HFF-Myc (cell line): ENCODE measurements around the gene MCAT.

Experiments used
- DNase-seq: peaks from one replicate; pipeline ENCODE4 v3.0.0-alpha.2; 2011; ENCODE audit warnings: low read depth; ENCODE audit errors: extremely low read depth
- H3K4me3 ChIP-seq: replicated peaks from 2 replicates; pipeline ENCODE4 v1.5.1; 2011; ENCODE audit warnings: low read depth, mild to moderate bottlenecking, control low read depth, low read length
- TF ChIP-seq, protein P1 (sequence below): IDR thresholded peaks from 2 replicates; pipeline ENCODE4 v1.5.1; 2012; ENCODE audit warnings: mild to moderate bottlenecking, low read depth, low read length, control low read depth; ENCODE audit errors: missing control alignments

The MCAT gene

DNA sequence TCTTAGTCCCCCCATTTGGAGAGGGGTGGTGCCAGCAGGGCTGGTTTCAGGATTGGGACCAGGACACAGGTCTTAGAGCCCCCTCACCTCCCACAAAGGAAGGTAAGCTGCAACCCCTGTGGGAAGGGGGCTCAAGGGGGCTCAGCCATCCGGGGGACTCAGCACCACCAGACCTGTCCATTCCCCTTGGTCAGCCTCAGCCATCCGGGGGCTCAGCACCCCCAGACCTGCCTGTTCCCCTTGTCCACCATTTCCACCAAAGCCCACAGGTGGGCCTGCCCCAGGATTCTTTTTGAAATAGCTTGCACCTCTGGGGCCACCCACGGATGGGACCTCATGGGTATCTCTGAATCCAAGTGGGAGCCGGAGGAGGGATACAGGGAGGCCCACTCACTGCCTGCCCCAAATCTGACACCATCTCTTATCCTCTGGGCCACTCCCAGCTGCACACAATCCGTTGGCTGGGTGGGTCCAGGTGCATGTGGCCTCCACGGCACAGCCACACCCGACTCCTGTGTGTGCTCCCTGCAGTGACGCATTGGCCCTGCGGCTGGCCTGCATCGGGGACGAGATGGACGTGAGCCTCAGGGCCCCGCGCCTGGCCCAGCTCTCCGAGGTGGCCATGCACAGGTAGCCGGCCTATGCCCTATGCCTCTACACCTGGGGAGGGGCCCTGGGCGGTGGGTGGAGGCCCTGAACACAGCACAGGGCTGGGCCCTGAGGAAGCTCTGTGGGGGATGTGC lies 15.9 kb downstream of the MCAT start:
- DNase-seq: no peak
- no peak overlapping the region for H3K4me3 ChIP-seq
- TF ChIP-seq, protein P1, sequence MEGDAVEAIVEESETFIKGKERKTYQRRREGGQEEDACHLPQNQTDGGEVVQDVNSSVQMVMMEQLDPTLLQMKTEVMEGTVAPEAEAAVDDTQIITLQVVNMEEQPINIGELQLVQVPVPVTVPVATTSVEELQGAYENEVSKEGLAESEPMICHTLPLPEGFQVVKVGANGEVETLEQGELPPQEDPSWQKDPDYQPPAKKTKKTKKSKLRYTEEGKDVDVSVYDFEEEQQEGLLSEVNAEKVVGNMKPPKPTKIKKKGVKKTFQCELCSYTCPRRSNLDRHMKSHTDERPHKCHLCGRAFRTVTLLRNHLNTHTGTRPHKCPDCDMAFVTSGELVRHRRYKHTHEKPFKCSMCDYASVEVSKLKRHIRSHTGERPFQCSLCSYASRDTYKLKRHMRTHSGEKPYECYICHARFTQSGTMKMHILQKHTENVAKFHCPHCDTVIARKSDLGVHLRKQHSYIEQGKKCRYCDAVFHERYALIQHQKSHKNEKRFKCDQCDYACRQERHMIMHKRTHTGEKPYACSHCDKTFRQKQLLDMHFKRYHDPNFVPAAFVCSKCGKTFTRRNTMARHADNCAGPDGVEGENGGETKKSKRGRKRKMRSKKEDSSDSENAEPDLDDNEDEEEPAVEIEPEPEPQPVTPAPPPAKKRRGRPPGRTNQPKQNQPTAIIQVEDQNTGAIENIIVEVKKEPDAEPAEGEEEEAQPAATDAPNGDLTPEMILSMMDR: no peak

DNA sequence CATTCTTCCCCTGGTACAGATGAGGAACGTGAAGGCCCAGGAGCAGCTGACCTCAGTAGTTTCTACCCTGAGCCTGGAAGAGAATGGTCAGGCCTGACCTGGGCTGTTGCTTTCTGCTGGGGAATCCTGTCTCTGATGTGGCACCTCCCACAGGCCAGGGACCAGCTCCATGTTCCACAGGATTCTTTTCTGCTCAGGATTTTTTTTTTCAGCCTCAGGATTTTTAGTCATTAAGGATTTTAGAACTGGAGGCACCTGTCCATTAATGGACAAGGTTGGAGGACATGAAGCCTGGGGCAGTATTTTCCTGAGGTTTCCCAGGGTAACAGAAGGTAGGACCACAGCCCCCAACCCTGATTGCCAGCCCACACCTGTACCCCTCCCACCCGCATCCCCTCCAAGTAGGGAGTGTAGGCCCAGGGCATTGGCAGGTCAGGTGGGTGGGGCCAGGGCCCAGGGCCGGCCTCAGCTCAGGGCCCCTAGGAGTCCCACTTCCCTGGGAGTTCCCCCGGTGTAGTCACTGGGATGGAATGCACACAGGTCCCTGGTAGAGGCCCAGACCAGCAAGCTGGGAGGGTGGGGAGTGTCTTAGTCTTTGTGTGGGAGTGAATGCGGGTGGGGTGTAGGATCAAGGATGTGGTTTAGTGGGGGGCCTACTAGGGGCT lies 16.6 kb downstream of the MCAT start:
- peak; percentile 32 for DNase-seq
- TF ChIP-seq, protein P1: no peak
- no peak overlapping the region for H3K4me3 ChIP-seq

DNA sequence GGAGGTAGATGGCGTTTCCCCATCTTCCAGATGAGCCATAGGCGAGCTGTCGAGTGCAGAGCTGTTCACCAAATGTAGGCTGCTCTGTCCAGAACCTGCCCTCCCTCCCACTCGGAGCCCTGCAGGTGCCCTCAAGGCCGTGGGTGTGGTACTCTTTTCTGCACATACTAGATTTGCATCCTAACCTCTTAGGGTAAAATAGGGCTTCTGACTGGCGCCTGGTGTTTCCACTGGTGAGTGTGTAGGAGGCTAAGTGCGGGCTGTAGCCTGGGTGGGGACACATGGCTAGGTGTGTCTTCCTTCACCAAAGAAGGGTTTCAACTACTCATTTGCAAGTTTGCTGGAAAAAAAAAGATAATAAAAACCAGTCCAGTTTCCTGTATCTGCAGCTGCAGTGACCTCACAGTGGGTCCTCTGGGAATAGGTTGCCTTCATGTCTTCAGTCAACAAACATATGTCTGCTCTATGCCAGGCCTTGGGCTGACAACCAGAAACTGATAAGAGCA lies 24.2 kb downstream of the MCAT start:
- no peak for DNase-seq
- no peak overlapping the region for H3K4me3 ChIP-seq
- TF ChIP-seq, protein P1: no peak

DNA sequence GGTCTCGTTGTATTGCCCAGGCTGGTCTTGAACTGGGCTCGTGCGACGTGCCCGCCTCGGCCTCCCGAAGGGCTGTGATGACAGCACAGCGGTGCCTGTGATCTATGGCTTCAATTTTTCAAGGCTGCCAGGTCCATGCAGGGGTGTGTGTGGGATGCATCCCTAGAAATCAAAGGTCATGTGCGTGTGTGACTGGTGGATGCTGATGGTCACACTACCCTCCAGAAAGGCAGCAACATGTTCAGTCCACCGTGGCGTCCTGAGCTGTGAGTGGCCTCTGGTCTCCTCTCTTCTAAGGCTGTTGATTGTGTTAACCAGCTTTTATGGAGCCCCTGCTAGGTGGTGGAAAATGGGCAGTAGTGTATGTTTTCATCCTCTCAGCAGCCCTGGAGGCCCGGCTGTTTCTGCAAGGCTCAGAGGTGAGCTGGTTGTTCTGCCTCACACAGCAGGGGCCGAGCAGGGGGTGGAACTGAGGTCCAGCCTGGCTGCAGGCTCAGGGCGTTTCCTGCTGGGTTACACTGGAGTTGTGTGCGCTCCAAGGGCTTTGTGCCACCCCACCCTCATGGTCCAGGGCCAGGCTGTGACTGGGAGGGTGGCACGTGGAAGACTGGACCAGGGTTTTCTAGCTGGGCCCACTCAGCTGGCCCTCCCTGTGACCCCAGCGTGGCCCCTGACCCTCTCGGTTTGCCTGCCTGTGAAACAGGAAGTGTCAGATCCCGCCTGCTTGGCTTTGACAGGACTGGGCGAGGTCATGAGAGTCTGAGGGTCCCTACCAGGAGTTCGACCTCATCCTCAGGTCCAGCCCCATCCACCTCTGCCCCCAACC lies 25.0 kb downstream of the MCAT start:
- TF ChIP-seq, protein P1: no peak
- no peak for DNase-seq
- H3K4me3 ChIP-seq: no peak overlapping the region

DNA sequence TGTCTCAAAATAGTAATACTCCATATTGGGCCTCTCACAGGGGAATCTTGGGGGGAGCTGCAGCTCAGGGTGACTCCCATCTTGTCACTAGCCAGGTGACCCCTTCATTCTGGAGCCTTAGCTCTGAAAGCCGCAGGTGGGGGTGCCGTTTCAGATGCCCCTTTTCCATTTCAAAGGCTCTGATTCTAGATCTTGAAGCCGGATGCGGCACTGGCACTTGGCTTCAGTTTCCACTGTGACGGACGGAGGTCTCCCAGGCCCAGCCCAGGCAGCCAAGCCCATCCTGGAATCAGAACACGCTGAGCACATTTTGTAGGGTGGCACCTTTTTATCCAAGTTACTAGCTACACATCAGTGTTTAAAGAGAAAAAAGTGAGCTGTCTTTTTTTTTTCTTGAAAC lies 26.3 kb downstream of the MCAT start:
- TF ChIP-seq, protein P1: no peak
- DNase-seq: no peak
- H3K4me3 ChIP-seq: no peak overlapping the region

DNA sequence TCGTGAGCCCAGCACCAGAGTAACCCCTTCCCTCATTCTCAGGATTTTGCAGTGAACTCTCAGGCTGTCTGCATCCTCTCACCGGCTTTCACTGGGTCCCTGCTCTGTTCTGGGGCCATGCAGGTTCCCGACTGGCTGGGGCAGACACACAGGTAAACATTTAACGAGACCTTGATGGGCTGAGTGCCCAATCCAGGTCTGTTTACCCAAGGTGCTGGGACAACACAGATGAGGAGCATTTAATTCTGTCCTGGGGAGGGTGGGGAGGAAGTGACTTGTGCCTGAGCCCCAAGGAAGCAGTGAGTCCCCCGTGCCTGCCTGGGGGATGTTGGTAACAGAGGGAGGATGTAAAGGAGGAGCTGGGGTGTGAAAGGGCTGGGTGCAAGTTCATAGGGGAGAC lies 28.2 kb downstream of the MCAT start:
- no peak overlapping the region for H3K4me3 ChIP-seq
- no peak for DNase-seq
- TF ChIP-seq, protein P1: no peak
